K562 (cell line): ENCODE results near the gene PDE6G. TPM values are rescaled to one million over a fixed set of nuclear protein-coding genes. Genes with fewer than 3 reads are reported as not detected.

Experiments used
- CBX5 ChIP-seq: IDR thresholded peaks from 2 replicates; pipeline ENCODE4 v1.6.1; 2014; ENCODE audit warnings: low read depth, borderline replicate concordance
- E2F3 ChIP-seq: fragments of 250-450 bp; sonication (Bioruptor Pico); IDR thresholded peaks from 2 replicates; pipeline ENCODE4 v1.4.0; 2020; ENCODE audit warnings: mild to moderate bottlenecking
- HNRNPL ChIP-seq: fragments of 200-400 bp; formaldehyde crosslinking; IDR thresholded peaks from 2 replicates; pipeline ENCODE4 v1.6.1; 2017; ENCODE audit warnings: low read depth, mild to moderate bottlenecking, low read length
- NR1H2 ChIP-seq: sonication (generic); formaldehyde crosslinking; IDR thresholded peaks from 2 replicates; pipeline ENCODE4 v1.4.0; 2020; ENCODE audit warnings: mild to moderate bottlenecking, missing genetic modification reagents
- RFX1 ChIP-seq: fragments of 450-650 bp; IDR thresholded peaks from 2 replicates; pipeline ENCODE4 v1.6.1; 2016; ENCODE audit warnings: mild to moderate bottlenecking, moderate library complexity
- RFX7 ChIP-seq: fragments of 250-450 bp; sonication (Bioruptor Pico); IDR thresholded peaks from 2 replicates; pipeline ENCODE4 v1.5.1; 2021; ENCODE audit warnings: mild to moderate bottlenecking
- RNF2 ChIP-seq: sonication (generic); IDR thresholded peaks from 2 replicates; pipeline ENCODE4 v1.6.1; 2016
- SMARCC2 ChIP-seq: fragments of 450-650 bp; IDR thresholded peaks from 2 replicates; pipeline ENCODE4 v1.6.1; 2017; ENCODE audit warnings: antibody characterized with exemption, moderate library complexity, mild to moderate bottlenecking, low read depth
- SUPT5H ChIP-seq: fragments of 450-650 bp; IDR thresholded peaks from 2 replicates; pipeline ENCODE4 v1.6.1; 2016
- THAP12 ChIP-seq: fragments of 250-450 bp; sonication (Bioruptor Pico); IDR thresholded peaks from 2 replicates; pipeline ENCODE4 v1.9.0; 2021; ENCODE audit warnings: mild to moderate bottlenecking, inconsistent platforms
- ZNF274 ChIP-seq: IDR thresholded peaks from 2 replicates; pipeline ENCODE4 v1.6.1; 2011; ENCODE audit warnings: low read depth, mild to moderate bottlenecking, low read length, moderate library complexity, borderline replicate concordance
- polyA plus RNA-seq, 8 experiments: library from polyadenylated mRNA; depleted of rRNA in 4 of 8; stranded (reverse) in 5 of 8; unstranded in 3 of 8; fragments of >200 nt; fragmentation: Nextera tagmentation in 2 of 8; fragmentation: Illumina TruSeq in 1 of 8; extraction: Ambion mirVana in 2 of 8; extraction: Trizol in 1 of 8; gene quantifications; 2 replicates each; pipeline versions ENCODE4 v1.2.1 to v1.2.3, GENCODE V29; 2011 to 2014; ENCODE audit warnings: inconsistent platforms in 1 of 8, missing spikeins in 1 of 8
- total RNA-seq, 7 experiments: library from RNA; depleted of rRNA in 6 of 7; stranded (reverse); fragments of >200 nt in 6 of 7; fragmentation: Illumina TruSeq in 2 of 7; extraction: Trizol in 2 of 7; gene quantifications; 2 replicates each; pipeline versions ENCODE4 v1.2.1 to v1.2.3, GENCODE V29; 2011 to 2021; ENCODE audit warnings: low replicate concordance in 1 of 7

The PDE6G gene
- total and polyA plus RNA-seq, 9 of the 15 experiments (the other 6 are each of a cell fraction or from before 2014, with no cell fraction given): 0.14 to 0.59 TPM; not detected in 7

- no peak for TF ChIP-seq RFX1
- peak; percentile 53; the same call in 1 of the 2 replicates for TF ChIP-seq E2F3 (CRISPR knock-in tag)
- no peak for TF ChIP-seq CBX5
- TF ChIP-seq HNRNPL: peak; percentile 75; the same call in 1 of the 2 replicates
- TF ChIP-seq SMARCC2: no peak
- TF ChIP-seq THAP12: peak; percentile 97
- TF ChIP-seq SUPT5H: peak; percentile 87
- 0 out of 2 replicates have a peak, but pooled peaks have one; percentile 25 for TF ChIP-seq ZNF274
- no peak for TF ChIP-seq RFX7
- 0 out of 2 replicates have a peak, but pooled peaks have one; percentile 64 for TF ChIP-seq NR1H2
- TF ChIP-seq RNF2: peak; percentile 62; the same call in 1 of the 2 replicates
These were observed 46.8 kb upstream of the PDE6G start, which contains the start of gene MRPL12 (continued) for GRCh38 chr17:81702934-81703746.
